B cell (primary cell): ENCODE measurements around the gene CPS1. TPM values are rescaled to one million over a fixed set of nuclear protein-coding genes. Genes with fewer than 3 reads are reported as not detected.

ENCODE experiments used
- ATAC-seq: fragments of 200-7000 bp; cut with Tn5 transposase; one replicate; pipeline ENCODE4 v1.10.0; 2021; ENCODE audit warnings: low read depth, mild to moderate bottlenecking, moderate number of reproducible peaks, moderate library complexity
- CTCF ChIA-PET: fragments of 350-600 bp; sonication (Branson Sonifier 250); formaldehyde crosslinking; loops from one replicate; lab custom pipeline; 2021; ENCODE audit warnings: antibody characterized with exemption, inconsistent platforms; lab: Charles Lee
- POLR2A ChIA-PET: fragments of 350-600 bp; sonication (Branson Sonifier 250); formaldehyde crosslinking; loops from one replicate; lab custom pipeline; 2021; ENCODE audit warnings: antibody characterized with exemption; lab: Charles Lee
- DNase-seq: peaks from one replicate; pipeline ENCODE4 v3.0.0; 2013
- H2AFZ ChIP-seq: 2 replicates; pipeline ENCODE4 v1.6.1; 2012; ENCODE audit warnings: mild to moderate bottlenecking, low read depth, low read length; ENCODE audit not compliant: insufficient read depth, poor library complexity, severe bottlenecking
- H3K27ac ChIP-seq, 2 donors: 1 replicate in 1 of 2; 2 replicates in 1 of 2; pipeline ENCODE4 v1.5.1; 2012 to 2013; ENCODE audit warnings: low read length in 2 of 2, mild to moderate bottlenecking in 2 of 2, moderate library complexity in 1 of 2
- H3K27me3 ChIP-seq, 4 experiments: fragments of 200-600 bp in 1 of 4; sonication (generic) in 1 of 4; replicated peaks in 1 of 4; 1 replicate in 2 of 4; 2 replicates in 2 of 4; pipeline versions ENCODE4 v1.6.1 to v1.7.0; 2013 to 2016; ENCODE audit warnings: low read length in 3 of 4, mild to moderate bottlenecking in 2 of 4, mixed read lengths in 1 of 4, moderate library complexity in 1 of 4; ENCODE audit not compliant: insufficient read depth in 4 of 4, control insufficient read depth in 3 of 4; ENCODE audit errors: control extremely low read depth in 1 of 4
- H3K36me3 ChIP-seq, 2 experiments: replicated peaks in 1 of 2; 1 replicate in 1 of 2; 2 replicates in 1 of 2; pipeline versions ENCODE4 v1.6.1 to v1.7.1; 2013; ENCODE audit warnings: low read length in 1 of 2; ENCODE audit not compliant: insufficient read depth in 2 of 2, control insufficient read depth in 1 of 2; ENCODE audit errors: control extremely low read depth in 1 of 2, extremely low read depth in 1 of 2
- H3K4me1 ChIP-seq, 2 donors: fragments of 200-600 bp in 1 of 2; sonication (generic) in 1 of 2; 1 replicate in 1 of 2; 2 replicates in 1 of 2; pipeline versions ENCODE4 v1.5.1 to v1.6.1; 2013 to 2017; ENCODE audit warnings: low read length in 2 of 2; ENCODE audit not compliant: control insufficient read depth in 2 of 2, insufficient read depth in 2 of 2
- H3K4me2 ChIP-seq: replicated peaks from 2 replicates; pipeline ENCODE3; 2012; ENCODE audit warnings: mild to moderate bottlenecking, low read depth, low read length; ENCODE audit not compliant: poor library complexity, severe bottlenecking
- H3K4me3 ChIP-seq, 5 experiments: fragments of 200-600 bp in 1 of 5; sonication (generic) in 1 of 5; 1 replicate in 3 of 5; 2 replicates in 2 of 5; pipeline versions ENCODE4 v1.5.1 to v1.7.0; 2011 to 2016; ENCODE audit warnings: low read length in 4 of 5, mild to moderate bottlenecking in 4 of 5, low read depth in 2 of 5, control low read depth in 1 of 5, moderate library complexity in 1 of 5; ENCODE audit not compliant: insufficient read depth in 1 of 5; ENCODE audit errors: control extremely low read depth in 1 of 5, extremely low read depth in 1 of 5
- H3K79me2 ChIP-seq: fragments of 200-600 bp; sonication (generic); one replicate; pipeline ENCODE4 v1.6.0; 2016; ENCODE audit warnings: low read length; ENCODE audit not compliant: control insufficient read depth, insufficient read depth
- H3K9ac ChIP-seq: fragments of 200-600 bp; sonication (generic); 2 replicates; pipeline ENCODE4 v1.6.1; 2017; ENCODE audit warnings: mild to moderate bottlenecking, low read length, moderate library complexity
- H3K9me3 ChIP-seq, 3 donors: one replicate each; pipeline versions ENCODE4 v1.6.1 to v1.7.1; 2013; ENCODE audit warnings: low read length in 2 of 3; ENCODE audit not compliant: control insufficient read depth in 2 of 3, insufficient read depth in 1 of 3; ENCODE audit errors: control extremely low read depth in 1 of 3
- H4K20me1 ChIP-seq: 2 replicates; pipeline ENCODE4 v1.6.0; 2012; ENCODE audit warnings: mild to moderate bottlenecking, low read length; ENCODE audit not compliant: insufficient read depth, control insufficient read depth, poor library complexity, severe bottlenecking
- H3K27ac Mint-ChIP-seq: one replicate; pipeline ENCODE4 v1.8.0; 2021; ENCODE audit warnings: mixed read lengths
- H3K27me3 Mint-ChIP-seq: one replicate; pipeline ENCODE4 v1.8.0; 2021; ENCODE audit warnings: mixed read lengths
- H3K4me1 Mint-ChIP-seq: one replicate; pipeline ENCODE4 v1.8.0; 2021; ENCODE audit warnings: mixed read lengths
- H3K4me3 Mint-ChIP-seq: one replicate; pipeline ENCODE4 v1.8.0; 2021; ENCODE audit warnings: mixed read lengths
- H3K9me3 Mint-ChIP-seq: one replicate; pipeline ENCODE4 v1.8.0; 2022; ENCODE audit warnings: mixed read lengths; ENCODE audit not compliant: insufficient read depth
- EZH2 ChIP-seq: IDR thresholded peaks from 2 replicates; pipeline ENCODE4 v1.6.1; 2012; ENCODE audit warnings: borderline replicate concordance, low read depth, mild to moderate bottlenecking, moderate library complexity, low read length; ENCODE audit not compliant: insufficient read depth, poor library complexity, severe bottlenecking
- WGBS: methylation state at CpG from one replicate; pipeline ENCODE4 v1.1.5; 2013; ENCODE audit warnings: missing lambda C conversion rate; ENCODE audit not compliant: insufficient coverage; 5-methylcytosine and 5-hydroxymethylcytosine counted together
- intact Hi-C: fragments of 100-400 bp; cut with micrococcal nuclease; formaldehyde crosslinking; loops from one replicate; pipeline ENCODE4 v1.10.0; 2022
- polyA plus RNA-seq: library from polyadenylated mRNA; depleted of rRNA; stranded (reverse); fragments of >200 nt; gene quantifications from 2 replicates; pipeline ENCODE4 v1.2.3, GENCODE V29; 2012
- total RNA-seq, 2 donors: library from RNA; stranded (reverse); fragments of 120-200 nt in 1 of 2; gene quantifications; 1 replicate in 1 of 2; 2 replicates in 1 of 2; pipeline versions ENCODE4 v1.2.3 to v1.2.4, GENCODE V29; 2013 to 2022
- TF ChIP-seq, protein P1 (sequence below): fragments of 200-600 bp; IDR thresholded peaks from one replicate; pipeline ENCODE4 v1.8.0; 2022; ENCODE audit warnings: antibody characterized with exemption, mild to moderate bottlenecking

The CPS1 gene
- total and polyA plus RNA-seq, 2 donors (not counting 1 experiment from before 2014, with no cell fraction given), result 0.12 to 0.25 TPM

DNA sequence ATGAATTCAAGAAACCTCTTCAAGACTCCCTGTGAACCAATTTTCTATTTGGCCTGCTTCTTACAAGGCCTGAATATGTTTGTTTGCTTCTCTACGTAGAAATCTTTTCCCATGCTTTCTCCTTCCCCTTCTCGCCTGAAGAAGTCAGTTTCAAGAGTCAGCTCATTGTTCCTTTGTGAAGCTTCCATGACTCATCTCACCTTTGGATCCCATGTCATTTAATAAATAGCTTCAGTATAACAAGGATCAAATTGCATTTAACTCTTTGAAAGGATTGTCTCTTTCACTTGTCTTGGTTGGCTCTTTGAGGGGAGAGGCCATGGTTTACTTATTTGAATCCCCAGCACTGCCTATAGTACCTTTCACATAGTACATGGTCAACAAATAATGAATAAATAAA is 28.4 kb downstream of the CPS1 start:
- no peak for DNase-seq
- Mint-ChIP-seq H3K27me3 (no peaks in the 10 kb centered on the region), H3K9me3 (no peaks in the 10 kb centered on the region), H3K4me3 (no peak overlapping the region), H3K4me1 (no peaks in the 10 kb centered on the region), H3K27ac (no peak overlapping the region)
- Histone ChIP-seq H3K4me1 (no peaks in the 10 kb centered on the region), H3K4me2 (no peak overlapping the region), H3K4me3 (no peak overlapping the region), H3K36me3 (no peaks in the 10 kb centered on the region), H3K79me2 (no peaks in the 10 kb centered on the region), H3K9me3 (no peaks in the 10 kb centered on the region), H2AFZ (no peak overlapping the region), H3K9ac (no peak overlapping the region), H4K20me1 (no peaks in the 10 kb centered on the region), H3K27me3 (no peaks in the 10 kb centered on the region), H3K27ac (no peak overlapping the region)
- ChIA-PET POLR2A (no interaction called here), CTCF (no interaction called here)
- TF ChIP-seq EZH2, result no peak
- TF ChIP-seq, protein P1, sequence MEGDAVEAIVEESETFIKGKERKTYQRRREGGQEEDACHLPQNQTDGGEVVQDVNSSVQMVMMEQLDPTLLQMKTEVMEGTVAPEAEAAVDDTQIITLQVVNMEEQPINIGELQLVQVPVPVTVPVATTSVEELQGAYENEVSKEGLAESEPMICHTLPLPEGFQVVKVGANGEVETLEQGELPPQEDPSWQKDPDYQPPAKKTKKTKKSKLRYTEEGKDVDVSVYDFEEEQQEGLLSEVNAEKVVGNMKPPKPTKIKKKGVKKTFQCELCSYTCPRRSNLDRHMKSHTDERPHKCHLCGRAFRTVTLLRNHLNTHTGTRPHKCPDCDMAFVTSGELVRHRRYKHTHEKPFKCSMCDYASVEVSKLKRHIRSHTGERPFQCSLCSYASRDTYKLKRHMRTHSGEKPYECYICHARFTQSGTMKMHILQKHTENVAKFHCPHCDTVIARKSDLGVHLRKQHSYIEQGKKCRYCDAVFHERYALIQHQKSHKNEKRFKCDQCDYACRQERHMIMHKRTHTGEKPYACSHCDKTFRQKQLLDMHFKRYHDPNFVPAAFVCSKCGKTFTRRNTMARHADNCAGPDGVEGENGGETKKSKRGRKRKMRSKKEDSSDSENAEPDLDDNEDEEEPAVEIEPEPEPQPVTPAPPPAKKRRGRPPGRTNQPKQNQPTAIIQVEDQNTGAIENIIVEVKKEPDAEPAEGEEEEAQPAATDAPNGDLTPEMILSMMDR, result no peak
- ATAC-seq, result no peak
- intact Hi-C loops, result no loop called here
- WGBS, result no CpG with 5 or more reads among the region's 2 CpGs

DNA sequence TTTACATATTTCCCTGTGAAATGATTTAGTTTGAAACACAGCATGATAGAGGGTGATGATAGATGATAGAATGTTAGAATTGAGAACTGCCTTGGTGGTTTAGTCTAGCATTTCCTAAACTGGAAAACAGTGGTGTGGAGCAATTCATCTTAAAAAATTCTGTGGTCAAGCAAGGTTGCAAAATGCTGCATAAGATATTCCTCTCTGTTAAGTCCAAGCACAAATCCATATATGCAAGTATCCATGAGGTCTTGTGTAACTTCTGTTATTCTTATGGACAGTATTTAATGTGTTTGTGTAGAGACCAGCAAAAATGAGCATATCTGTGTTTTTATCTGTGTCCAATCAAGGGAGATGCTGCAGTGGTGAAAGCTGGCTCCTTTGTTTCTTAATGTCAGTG is 30.0 kb downstream of the CPS1 start:
- H3K36me3 ChIP-seq, result no peaks in the 10 kb centered on the region
- H3K27ac Mint-ChIP-seq, result no peak overlapping the region
- no peak overlapping the region for H3K4me3 Mint-ChIP-seq
- H4K20me1 ChIP-seq, result no peaks in the 10 kb centered on the region
- no peaks in the 10 kb centered on the region for H3K27me3 Mint-ChIP-seq
- intact Hi-C loops, result no loop called here
- ATAC-seq, result no peak
- H3K27me3 ChIP-seq, result no peaks in the 10 kb centered on the region
- DNase-seq, result no peak
- no peak overlapping the region for H3K27ac ChIP-seq
- H3K9me3 Mint-ChIP-seq, result no peaks in the 10 kb centered on the region
- POLR2A ChIA-PET, result no interaction called here
- H3K4me3 ChIP-seq, result no peak overlapping the region
- no peaks in the 10 kb centered on the region for H3K4me1 Mint-ChIP-seq
- H3K79me2 ChIP-seq, result no peaks in the 10 kb centered on the region
- CTCF ChIA-PET, result no interaction called here
- no peaks in the 10 kb centered on the region for H3K9me3 ChIP-seq
- no peaks in the 10 kb centered on the region for H3K4me1 ChIP-seq
- H2AFZ ChIP-seq, result no peak overlapping the region
- no peak overlapping the region for H3K4me2 ChIP-seq
- TF ChIP-seq, protein P1, result no peak
- TF ChIP-seq EZH2, result no peak
- no peak overlapping the region for H3K9ac ChIP-seq
